Uterus (tissue), 2 donors: ENCODE data around the gene PRRG1.
A peak's percentile ranks its signal among the peaks of the same experiment; 100 is the strongest.

Source experiments
- POLR2A ChIP-seq, 2 donors: fragments of 450-650 bp; IDR thresholded peaks; one replicate each; pipeline ENCODE4 v1.6.1; 2016; ENCODE audit warnings: antibody characterized with exemption in 2 of 2, mild to moderate bottlenecking in 1 of 2, moderate library complexity in 1 of 2
- TF ChIP-seq, protein P1 (sequence below), 4 experiments: fragments of 200-600 bp in 2 of 4; fragments of 450-650 bp in 2 of 4; sonication (generic) in 2 of 4; IDR thresholded peaks; one replicate each; pipeline ENCODE4 v1.5.1; 2016 to 2019; ENCODE audit warnings: antibody characterized with exemption in 4 of 4, mild to moderate bottlenecking in 2 of 4, moderate library complexity in 1 of 4

DNA sequence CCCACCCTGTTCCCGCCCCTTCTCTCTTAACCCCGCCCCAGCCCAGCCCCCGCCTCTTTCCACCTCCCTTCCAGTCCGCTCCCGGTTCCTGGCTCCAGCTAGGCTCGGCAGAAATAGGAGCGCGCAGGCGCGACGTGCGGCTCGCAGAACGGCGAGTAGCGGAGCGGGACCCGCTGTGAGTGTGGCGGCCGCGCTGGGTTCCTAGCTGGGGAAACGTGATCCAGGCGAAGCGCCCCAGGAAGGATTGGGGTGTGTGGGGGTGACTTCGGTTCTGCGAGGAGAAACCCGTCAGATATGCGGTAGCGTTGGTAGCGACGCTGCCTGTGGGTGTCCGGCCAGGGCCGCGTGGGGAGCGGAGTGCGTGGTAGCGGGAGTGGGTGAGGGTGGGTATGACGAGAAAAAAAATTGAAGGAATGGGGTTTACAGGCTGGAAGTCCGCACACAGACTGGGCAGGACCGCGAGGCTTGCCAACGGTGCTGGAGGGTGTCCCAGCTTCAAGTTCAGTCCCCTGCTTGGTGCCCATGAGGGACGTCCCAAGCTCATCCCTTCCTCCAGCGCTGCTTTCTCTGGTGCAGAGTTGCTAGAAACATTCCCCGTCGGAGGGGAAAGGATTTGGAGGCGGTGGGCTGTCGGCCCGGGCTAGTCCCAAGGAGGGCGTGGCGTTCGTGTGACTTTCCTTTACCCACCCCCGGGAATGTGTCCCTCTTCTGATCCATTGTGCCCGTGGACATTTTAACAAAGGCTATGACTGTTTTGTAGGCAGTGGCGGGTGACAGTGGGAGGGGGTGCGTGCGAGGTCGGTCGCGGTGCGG is at the start of gene PRRG1:
- TF ChIP-seq, protein P1, sequence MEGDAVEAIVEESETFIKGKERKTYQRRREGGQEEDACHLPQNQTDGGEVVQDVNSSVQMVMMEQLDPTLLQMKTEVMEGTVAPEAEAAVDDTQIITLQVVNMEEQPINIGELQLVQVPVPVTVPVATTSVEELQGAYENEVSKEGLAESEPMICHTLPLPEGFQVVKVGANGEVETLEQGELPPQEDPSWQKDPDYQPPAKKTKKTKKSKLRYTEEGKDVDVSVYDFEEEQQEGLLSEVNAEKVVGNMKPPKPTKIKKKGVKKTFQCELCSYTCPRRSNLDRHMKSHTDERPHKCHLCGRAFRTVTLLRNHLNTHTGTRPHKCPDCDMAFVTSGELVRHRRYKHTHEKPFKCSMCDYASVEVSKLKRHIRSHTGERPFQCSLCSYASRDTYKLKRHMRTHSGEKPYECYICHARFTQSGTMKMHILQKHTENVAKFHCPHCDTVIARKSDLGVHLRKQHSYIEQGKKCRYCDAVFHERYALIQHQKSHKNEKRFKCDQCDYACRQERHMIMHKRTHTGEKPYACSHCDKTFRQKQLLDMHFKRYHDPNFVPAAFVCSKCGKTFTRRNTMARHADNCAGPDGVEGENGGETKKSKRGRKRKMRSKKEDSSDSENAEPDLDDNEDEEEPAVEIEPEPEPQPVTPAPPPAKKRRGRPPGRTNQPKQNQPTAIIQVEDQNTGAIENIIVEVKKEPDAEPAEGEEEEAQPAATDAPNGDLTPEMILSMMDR (IDR thresholded peaks at IDR 0.05), result no peak
- peak; percentile 42 to 59 for TF ChIP-seq POLR2A (IDR thresholded peaks at IDR 0.05)
